HG03064 (cell line): ENCODE measurements around the gene KLHDC10.
A peak's percentile ranks its signal among the peaks of the same experiment; 100 is the strongest.
"Not testable (repeated sequence)": the region's sequence is repeated elsewhere in the genome, so short reads cannot be mapped to it uniquely, and the experiment has no call there.

Experiments used
- ATAC-seq: cut with Tn5 transposase; IDR thresholded peaks from one replicate; pipeline ENCODE4 v1.9.1; 2021; ENCODE audit warnings: low read depth; ENCODE audit not compliant: unreplicated experiment

The KLHDC10 gene

DNA sequence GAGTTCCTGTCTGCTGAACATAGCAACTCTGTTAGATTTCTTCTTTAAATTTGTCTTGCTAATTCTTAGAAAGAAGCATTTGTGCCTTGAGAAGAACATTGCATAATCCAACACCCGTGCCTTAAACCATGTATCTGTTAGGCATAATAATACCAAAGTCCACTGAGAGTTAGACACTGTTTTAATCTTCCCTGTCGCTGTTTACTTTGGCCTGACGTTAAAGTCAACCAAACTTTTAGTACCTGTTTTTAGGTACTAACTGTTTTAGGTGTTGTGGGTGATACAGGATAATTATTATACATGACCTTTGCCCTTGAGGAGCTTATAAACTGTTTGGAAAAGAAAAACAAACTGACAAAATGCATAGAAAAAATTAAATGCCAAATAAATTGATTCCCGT, 43.6 kb downstream of the KLHDC10 start:
- ATAC-seq: no peak

DNA sequence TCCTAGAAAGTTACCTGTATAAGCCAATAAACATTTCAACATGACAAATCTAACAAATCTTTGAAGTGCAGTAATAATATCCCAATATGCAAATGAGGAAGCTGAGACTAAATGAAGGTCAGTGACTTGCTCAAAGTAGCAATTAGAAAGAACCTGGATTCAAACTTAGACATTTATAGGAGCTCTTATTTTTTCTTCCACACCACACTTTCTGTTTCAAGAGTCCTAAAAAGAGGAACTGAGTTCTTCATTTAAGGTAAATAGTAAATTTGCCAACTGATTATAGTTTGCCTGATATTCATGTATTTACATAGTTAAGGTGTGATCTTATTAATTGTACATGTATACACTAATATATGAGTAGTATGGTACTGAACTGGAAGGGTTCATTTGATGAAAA, 44.0 kb downstream of the KLHDC10 start:
- ATAC-seq: peak; percentile 63

GRCh38 chr7:130114776-130115175, 44.4 kb downstream of the KLHDC10 start:
- ATAC-seq: peak; percentile 27

GRCh38 chr7:130118294-130118693, 48.0 kb downstream of the KLHDC10 start:
- ATAC-seq: no peak

DNA sequence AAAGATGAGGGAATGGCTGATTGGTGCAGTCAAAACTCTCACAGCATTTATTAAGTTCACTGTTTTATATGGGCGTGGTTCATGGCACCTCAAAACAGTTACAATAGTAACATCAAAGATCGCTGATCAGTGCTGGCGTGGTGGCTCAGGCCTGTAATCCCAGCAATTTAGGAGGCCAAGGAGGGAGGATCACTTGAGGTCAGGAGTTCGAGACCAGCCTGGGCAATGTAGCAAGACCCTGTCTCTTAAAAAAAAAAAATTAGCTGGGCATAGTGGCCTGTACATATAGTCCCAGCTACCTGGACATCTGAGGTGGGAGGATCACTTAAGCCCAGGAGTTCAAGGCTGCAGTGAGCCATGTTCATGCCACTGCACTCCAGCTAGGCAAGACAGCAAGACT, 48.5 kb downstream of the KLHDC10 start:
- ATAC-seq: no peak

GRCh38 chr7:130123501-130123900, 53.2 kb downstream of the KLHDC10 start:
- no peak for ATAC-seq

GRCh38 chr7:130124711-130125110, 54.4 kb downstream of the KLHDC10 start:
- ATAC-seq: no peak

DNA sequence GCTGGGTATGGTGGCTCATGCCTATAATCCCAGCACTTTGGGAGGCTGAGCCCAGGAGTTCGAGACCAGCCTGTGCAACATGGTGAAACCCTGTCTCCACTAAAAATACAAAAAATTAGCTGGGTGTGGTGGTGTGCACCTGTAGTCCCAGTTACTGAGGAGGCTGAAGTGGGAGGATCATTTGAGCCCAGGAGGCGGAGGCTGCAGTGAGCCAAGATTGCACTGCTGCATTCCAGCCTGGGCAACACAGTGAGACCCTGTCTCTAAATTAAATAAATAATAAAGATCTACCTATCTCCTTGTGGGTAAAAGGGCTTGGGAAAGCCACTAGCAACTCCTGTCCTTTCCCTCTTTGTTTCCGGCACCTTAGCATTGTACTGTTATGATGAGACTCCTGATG, 56.5 kb downstream of the KLHDC10 start:
- not testable (repeated sequence) for ATAC-seq

DNA sequence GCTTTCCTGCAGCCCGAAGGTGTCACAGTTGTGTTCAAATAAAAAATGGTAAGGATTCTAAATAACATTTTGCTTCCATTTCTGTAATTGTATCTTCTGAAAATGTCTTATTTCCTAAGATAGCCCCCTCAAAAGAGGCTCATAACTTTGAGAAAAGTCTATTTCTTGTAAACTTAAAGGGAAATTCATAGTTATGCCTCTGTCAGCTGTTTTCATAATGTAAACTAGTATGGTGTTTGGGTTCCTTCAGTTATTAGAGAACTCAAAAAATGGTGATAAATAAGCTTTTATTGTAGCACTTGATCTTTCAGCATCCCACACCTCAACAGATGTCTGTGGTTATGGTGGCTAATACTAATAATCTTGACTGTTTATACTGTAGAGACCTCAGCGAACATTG, 57.1 kb downstream of the KLHDC10 start:
- ATAC-seq: no peak

DNA sequence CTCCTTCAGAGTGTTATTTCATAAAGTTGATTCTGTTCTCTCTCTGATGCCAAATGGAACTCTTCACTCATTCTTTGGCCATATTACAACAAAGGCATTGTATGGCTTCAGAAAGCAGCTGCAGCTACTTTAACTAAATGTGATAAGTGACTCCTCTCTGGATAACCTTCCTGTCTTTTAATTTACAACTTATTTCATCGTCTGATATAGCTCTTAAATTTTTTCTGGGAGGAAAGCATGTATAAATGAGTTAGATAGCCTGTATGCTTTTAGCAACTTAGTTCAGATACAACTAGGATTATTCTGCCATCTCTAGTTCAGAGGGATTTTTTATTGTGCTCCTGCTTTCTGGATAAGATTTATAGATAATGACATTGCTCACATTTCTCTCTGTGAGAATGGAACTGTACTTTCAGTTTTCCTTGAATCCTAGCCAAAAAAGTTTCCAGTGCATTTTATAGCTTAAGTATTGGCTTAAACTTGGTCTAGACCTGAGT, 57.5 kb downstream of the KLHDC10 start:
- ATAC-seq: no peak

GRCh38 chr7:130129011-130129411, 58.7 kb downstream of the KLHDC10 start:
- ATAC-seq: no peak

GRCh38 chr7:130131191-130131834, 61.0 kb downstream of the KLHDC10 start:
- ATAC-seq: no peak

- no peak for ATAC-seq
Measured at GRCh38 chr7:130131964-130132875, 61.9 kb downstream of the KLHDC10 start.

DNA sequence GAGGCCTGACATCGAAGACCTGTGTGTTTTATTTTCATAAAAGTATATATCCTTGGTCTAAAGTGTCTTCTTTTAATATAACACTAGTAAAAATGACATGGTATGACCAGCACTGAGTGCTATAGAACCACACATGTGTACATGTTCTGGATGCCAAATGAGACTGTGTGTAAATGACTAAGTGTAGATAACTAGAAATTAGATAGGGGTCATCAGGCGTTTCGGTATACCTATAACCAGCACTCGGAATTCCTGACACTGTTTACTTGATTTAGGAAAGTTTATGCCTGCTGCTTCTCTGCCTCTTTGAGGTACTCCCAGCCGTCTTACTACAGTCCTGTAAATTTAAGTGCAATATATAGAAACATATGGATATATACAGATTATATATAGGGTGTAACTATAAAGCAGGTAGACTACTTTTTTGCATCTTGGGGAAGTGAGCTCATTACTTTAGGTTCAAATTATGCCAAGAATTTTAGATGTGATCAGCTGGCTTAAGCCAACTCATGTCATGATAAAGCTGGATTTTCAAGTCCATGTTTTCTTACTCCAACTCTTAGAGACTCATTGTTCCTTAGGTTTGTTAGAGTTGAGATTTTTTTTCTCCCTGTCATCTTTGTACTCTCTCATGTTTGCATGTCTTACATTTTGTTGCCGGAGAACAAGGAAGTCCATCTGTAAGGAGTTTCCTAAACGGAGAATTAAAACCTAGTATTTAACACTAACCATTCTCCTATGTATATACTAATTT, 62.9 kb downstream of the KLHDC10 start:
- no peak for ATAC-seq

DNA sequence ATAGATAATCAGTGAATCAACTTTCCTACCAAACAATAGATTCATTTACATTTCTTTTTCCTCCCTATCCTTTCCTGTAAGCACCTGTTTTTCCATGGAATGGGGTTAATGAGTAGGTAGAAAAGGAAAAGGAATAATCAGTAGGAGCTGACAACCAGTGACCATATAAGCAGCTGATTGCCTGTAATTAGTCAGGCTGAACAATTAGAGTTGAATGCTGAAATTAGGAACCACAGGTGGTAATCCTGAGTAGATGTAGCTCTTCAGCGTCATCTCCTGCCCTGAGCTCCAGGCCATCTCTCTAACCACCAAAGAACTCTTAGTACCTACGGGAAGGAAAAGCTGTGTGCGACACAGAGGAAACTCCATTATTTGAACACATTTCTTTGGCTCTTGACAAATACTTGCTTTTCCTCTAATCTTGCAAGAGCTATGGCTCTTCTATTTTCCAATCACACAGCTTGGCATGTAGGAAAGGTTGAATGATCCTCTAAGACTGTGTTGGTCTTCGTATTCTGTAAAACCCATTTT, 63.8 kb downstream of the KLHDC10 start:
- ATAC-seq: no peak

DNA sequence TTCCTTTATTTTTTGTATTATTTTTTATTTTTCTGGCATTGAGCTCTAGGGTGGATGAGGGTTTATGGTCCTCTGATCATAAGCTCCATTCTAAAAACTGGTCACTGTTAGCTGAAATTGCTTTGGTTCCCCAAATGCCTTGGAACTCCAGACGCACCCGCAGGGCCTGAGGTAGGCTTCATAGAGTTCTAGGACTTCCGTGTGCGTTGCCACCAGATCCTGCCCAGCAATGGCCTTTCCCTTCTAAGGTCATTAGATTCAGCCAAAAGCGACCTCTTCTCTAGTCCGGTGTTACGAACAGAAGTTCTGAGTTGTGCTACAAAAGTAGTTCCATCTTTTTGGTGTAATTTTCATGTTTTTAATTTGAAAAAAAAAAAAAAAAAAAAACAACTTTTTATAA, 64.4 kb downstream of the KLHDC10 start:
- ATAC-seq: no peak

DNA sequence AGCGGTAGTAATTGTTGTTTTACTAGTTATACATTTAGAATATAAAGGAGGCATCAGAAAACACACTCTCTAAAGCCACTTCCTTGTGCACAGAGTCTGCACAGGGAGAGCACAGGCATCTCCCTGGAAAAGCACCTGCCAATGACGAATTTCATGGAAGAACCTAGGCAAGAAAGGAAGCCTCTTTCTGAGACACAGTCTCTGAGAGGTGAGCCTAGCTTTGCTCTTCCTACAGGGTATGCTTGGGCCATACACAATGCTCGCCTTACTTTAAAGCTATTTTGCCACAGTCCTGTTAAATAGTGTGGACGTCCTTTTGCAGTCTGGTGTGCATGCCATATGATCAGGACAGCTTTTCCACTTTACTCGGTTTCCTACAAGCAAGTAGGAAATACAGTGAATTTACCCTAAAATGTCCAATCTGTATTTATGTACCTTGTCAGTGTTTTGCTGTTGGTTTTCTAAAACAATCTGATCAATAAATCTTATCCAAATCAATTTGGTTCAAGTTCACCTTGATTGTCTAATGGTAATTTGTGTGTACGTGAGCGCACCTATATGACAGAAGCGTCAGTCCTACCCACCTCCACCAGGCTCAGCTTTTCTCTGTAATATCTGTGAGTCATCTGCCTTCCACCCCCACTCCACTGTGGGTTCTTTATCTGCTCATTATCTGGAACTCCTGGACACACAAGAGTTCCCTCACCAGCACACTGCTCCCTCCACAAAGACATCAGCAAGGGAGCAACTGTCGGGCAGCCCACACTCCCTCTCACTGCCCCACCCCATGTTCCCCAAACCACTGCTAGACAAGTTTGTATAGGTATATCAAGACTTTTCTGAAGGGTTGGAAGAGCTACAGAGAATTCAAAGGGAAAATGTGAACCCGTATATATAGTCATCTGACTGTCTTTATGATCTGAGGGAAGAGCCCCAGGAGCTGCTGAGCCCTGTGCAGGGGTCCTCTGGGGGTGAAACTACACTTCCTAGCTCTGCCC, 65.2 kb downstream of the KLHDC10 start:
- no peak for ATAC-seq

DNA sequence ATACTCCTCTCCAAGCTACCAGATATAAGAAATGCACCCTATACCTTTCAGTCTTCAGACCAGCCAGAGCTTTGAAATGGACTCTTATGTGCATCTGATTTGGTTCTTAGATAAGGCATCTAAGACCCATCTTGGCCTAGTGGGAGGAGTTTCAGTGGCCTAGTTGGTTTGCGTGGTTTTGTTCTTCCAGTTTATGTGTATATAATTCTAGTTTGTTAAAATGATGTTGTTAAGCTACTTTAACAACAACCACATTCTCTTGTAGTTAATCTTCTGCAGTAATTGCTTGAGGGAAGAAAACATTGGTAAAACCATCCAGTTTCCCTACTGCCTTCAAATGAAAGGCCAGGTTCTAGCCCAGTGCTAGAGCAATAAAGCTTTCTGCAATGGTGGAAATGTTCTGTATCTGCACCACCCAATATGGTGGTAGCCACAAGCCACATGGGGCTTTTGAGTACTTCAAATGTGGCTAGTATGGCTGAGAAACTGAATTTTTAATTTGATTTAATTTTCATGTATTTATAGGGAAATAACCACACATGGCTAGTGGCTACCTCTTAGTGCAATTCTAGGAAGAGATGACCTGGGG, 66.3 kb downstream of the KLHDC10 start:
- ATAC-seq: no peak

DNA sequence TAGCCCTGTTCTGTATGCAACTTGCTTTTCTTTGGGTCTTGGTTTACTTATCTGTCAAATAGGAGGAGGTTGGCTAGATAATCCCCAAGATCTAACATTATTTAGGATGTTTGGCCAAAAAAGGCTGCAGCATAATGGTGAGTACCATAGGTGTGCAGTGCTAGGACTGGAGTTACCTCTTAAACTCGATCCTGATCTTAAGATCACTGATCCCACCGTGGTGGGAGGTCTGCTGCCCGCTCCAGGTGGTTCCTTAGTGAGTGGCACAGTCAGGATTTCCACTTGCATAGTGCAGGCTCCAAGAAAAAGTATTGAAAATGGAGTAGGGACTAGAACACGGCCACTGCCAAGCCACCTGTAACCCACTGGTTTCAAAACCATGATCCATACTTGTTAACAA, 66.9 kb downstream of the KLHDC10 start:
- no peak for ATAC-seq
